SU-DHL-6 (cell line): ENCODE data around the gene TFF1.

Experiments used
- H2AFZ ChIP-seq: fragments of 200-600 bp; sonication (generic); 2 replicates; pipeline ENCODE4 v1.6.1; 2014; ENCODE audit warnings: low read depth, mild to moderate bottlenecking, moderate library complexity, mixed read lengths, antibody characterized with exemption, low read length; ENCODE audit not compliant: severe bottlenecking
- H3F3A ChIP-seq: fragments of 200-600 bp; shearing (Covaris generic); 2 replicates; pipeline ENCODE4 v1.6.0; 2016; ENCODE audit warnings: antibody characterized with exemption, mild to moderate bottlenecking; ENCODE audit not compliant: insufficient read depth
- H3K27ac ChIP-seq: fragments of 200-600 bp; sonication (generic); 2 replicates; pipeline ENCODE4 v1.5.1; 2016; ENCODE audit warnings: low read depth, mild to moderate bottlenecking, low read length, moderate library complexity, mixed read lengths
- H3K27me3 ChIP-seq: fragments of 200-600 bp; sonication (generic), shearing (Covaris generic); 2 replicates; pipeline ENCODE4 v1.6.0; 2014; ENCODE audit warnings: mild to moderate bottlenecking, low read length
- H3K36me3 ChIP-seq: fragments of 200-600 bp; sonication (generic); 2 replicates; pipeline ENCODE4 v1.6.1; 2014; ENCODE audit warnings: mild to moderate bottlenecking, low read length, mixed read lengths
- H3K4me2 ChIP-seq: fragments of 300-600, 200-600 bp; shearing (Covaris generic), sonication (generic); 2 replicates; pipeline ENCODE4 v1.6.0; 2014; ENCODE audit warnings: low read length, low read depth, mild to moderate bottlenecking; ENCODE audit not compliant: poor library complexity, severe bottlenecking
- H3K4me3 ChIP-seq: fragments of 200-600 bp; sonication (generic); 2 replicates; pipeline ENCODE4 v1.5.1; 2014; ENCODE audit warnings: antibody characterized with exemption, low read length, mild to moderate bottlenecking, mixed read lengths; ENCODE audit not compliant: insufficient read depth, poor library complexity, severe bottlenecking
- H3K79me2 ChIP-seq: fragments of 200-600 bp; sonication (generic); 2 replicates; pipeline ENCODE4 v1.6.1; 2014; ENCODE audit warnings: mild to moderate bottlenecking, low read length, moderate library complexity; ENCODE audit not compliant: insufficient read depth
- H3K9ac ChIP-seq: fragments of 200-600 bp; sonication (generic); 2 replicates; pipeline ENCODE4 v1.7.0; 2014; ENCODE audit warnings: mild to moderate bottlenecking, low read length
- H3K9me2 ChIP-seq: fragments of 200-600 bp; sonication (generic); replicated peaks from 2 replicates; pipeline ENCODE4 v1.6.1; 2014; ENCODE audit warnings: low read length; ENCODE audit not compliant: insufficient read depth
- H3K9me3 ChIP-seq: fragments of 200-600 bp; sonication (generic); 2 replicates; pipeline ENCODE4 v1.6.1; 2014; ENCODE audit warnings: low read length, mixed read lengths; ENCODE audit not compliant: insufficient read depth
- H4K20me1 ChIP-seq: fragments of 200-600 bp; sonication (generic); 2 replicates; pipeline ENCODE4 v1.6.1; 2014; ENCODE audit warnings: low read depth, mild to moderate bottlenecking, antibody characterized with exemption, low read length, moderate library complexity, mixed read lengths
- EZH2phosphoT487 ChIP-seq: fragments of 200-600 bp; sonication (generic), shearing (Covaris generic); conservative IDR thresholded peaks from 2 replicates; pipeline ENCODE4 v1.6.1; 2018; ENCODE audit warnings: mild to moderate bottlenecking, antibody characterized with exemption, low read length, moderate library complexity, mixed read lengths
- TF ChIP-seq, protein P1 (sequence below): fragments of 200-600 bp; sonication (generic); IDR thresholded peaks from one replicate; pipeline ENCODE4 v1.5.1; 2017; ENCODE audit warnings: antibody characterized with exemption, mild to moderate bottlenecking, low read length, moderate library complexity; ENCODE audit not compliant: insufficient read depth, poor library complexity, severe bottlenecking

The TFF1 gene

DNA sequence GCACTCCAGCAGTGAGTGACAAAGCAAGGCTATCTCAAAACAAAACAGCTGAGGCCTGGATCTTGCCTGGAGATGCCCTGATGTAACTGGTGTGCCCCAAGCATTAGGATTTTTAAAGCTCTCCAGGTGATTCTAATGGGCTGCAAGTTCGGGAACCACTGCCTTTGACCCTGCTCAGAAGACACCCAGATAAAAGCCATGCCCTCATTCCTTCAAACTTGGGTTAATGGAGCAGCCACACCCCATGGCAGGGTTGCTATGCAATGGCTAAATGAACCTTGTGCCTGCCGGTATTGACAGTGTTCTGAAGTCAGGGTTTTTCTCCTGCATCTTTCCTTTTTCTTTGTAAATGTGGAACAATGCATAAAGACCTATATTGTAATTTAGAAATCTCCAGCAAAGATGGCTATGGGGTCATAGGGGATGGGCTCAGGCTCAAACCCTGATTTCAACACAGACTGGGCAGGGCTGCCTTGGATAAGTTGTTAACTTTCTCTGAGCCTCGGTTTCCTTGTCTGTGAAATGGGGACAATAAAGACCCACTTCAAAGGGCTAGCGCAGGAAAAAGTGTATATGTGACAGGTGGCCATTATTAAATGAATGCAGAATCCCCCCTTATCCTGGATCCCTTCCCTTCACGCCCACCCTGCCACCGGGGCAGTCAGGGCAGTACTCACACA is 51.6 kb downstream of the TFF1 start:
- no peaks in the 10 kb centered on the region for H4K20me1 ChIP-seq
- no peaks in the 10 kb centered on the region for H3F3A ChIP-seq
- no peak overlapping the region for H3K27ac ChIP-seq
- H3K27me3 ChIP-seq = no peaks in the 10 kb centered on the region
- TF ChIP-seq, protein P1, sequence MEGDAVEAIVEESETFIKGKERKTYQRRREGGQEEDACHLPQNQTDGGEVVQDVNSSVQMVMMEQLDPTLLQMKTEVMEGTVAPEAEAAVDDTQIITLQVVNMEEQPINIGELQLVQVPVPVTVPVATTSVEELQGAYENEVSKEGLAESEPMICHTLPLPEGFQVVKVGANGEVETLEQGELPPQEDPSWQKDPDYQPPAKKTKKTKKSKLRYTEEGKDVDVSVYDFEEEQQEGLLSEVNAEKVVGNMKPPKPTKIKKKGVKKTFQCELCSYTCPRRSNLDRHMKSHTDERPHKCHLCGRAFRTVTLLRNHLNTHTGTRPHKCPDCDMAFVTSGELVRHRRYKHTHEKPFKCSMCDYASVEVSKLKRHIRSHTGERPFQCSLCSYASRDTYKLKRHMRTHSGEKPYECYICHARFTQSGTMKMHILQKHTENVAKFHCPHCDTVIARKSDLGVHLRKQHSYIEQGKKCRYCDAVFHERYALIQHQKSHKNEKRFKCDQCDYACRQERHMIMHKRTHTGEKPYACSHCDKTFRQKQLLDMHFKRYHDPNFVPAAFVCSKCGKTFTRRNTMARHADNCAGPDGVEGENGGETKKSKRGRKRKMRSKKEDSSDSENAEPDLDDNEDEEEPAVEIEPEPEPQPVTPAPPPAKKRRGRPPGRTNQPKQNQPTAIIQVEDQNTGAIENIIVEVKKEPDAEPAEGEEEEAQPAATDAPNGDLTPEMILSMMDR = no peak
- TF ChIP-seq EZH2phosphoT487 = no peak
- no peaks in the 10 kb centered on the region for H3K79me2 ChIP-seq
- H2AFZ ChIP-seq = no peak overlapping the region
- H3K4me2 ChIP-seq = no peak overlapping the region
- no peaks in the 10 kb centered on the region for H3K36me3 ChIP-seq
- no peaks in the 10 kb centered on the region for H3K9me2 ChIP-seq
- no peak overlapping the region for H3K9ac ChIP-seq
- no peak overlapping the region for H3K4me3 ChIP-seq
- no peaks in the 10 kb centered on the region for H3K9me3 ChIP-seq

DNA sequence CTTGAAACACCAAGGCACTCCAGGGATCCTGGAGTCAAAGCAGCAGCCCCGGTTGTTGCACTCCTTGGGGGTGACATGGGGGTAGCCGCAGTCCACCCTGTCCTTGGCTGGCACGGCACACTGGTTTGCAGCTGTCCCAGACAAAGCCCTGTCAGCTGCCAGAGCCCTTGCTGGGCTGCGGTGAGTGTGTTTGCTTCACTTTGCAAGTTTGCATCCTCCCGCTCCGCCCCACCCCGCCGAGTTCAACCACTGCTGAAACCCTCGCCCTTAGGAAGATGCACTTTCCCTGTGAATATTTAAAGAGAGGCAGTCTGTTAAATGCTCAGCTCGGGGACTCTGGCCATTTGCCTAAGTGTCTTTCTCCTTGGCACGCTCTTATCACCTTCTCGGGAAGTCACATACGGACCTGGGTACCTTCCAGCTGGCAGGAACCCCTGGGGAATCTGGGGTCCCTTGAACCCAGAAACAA is 52.8 kb downstream of the TFF1 start:
- no peaks in the 10 kb centered on the region for H3K27me3 ChIP-seq
- H3K9ac ChIP-seq = no peak overlapping the region
- TF ChIP-seq, protein P1 = no peak
- no peak for TF ChIP-seq EZH2phosphoT487
- no peaks in the 10 kb centered on the region for H3K9me2 ChIP-seq
- H3K9me3 ChIP-seq = no peaks in the 10 kb centered on the region
- H3K36me3 ChIP-seq = no peaks in the 10 kb centered on the region
- H3F3A ChIP-seq = no peaks in the 10 kb centered on the region
- no peaks in the 10 kb centered on the region for H4K20me1 ChIP-seq
- H3K4me2 ChIP-seq = no peak overlapping the region
- H3K4me3 ChIP-seq = no peak overlapping the region
- no peak overlapping the region for H3K27ac ChIP-seq
- H2AFZ ChIP-seq = no peak overlapping the region
- H3K79me2 ChIP-seq = no peaks in the 10 kb centered on the region

DNA sequence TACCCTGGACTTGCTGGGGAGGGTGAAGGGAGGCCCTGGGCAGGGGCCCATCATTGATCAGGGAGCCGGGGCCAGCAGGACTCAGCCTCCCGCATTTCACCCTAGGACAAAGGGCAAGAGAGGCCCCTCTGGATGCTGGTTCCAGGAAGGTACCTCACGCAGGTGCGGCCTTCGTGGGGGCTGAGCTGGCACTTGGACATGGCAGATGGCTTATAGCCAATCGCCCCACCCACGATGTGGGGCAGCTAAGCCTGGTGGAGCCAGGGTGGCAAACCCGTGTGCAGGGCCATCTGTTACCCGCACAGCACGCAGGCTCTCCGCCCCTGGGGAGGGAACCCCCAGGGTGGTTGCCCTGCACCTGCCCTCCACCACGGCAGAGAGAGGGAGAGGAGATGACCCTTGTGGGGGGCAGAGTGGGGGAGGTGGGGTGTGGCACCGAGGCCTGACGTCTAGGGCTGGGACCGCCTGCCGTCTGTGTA is 53.7 kb downstream of the TFF1 start:
- no peak overlapping the region for H3K4me2 ChIP-seq

More for the DNA sequence above, 53.7 kb downstream of the TFF1 start:
- H3F3A ChIP-seq = no peaks in the 10 kb centered on the region
- H2AFZ ChIP-seq = no peak overlapping the region
- no peaks in the 10 kb centered on the region for H4K20me1 ChIP-seq
- H3K9me3 ChIP-seq = no peaks in the 10 kb centered on the region
- TF ChIP-seq EZH2phosphoT487 = no peak
- TF ChIP-seq, protein P1 = no peak
- H3K36me3 ChIP-seq = no peaks in the 10 kb centered on the region
- H3K9ac ChIP-seq = no peak overlapping the region
- no peaks in the 10 kb centered on the region for H3K27me3 ChIP-seq
- H3K79me2 ChIP-seq = no peaks in the 10 kb centered on the region
- H3K9me2 ChIP-seq = no peaks in the 10 kb centered on the region
- no peak overlapping the region for H3K27ac ChIP-seq
- H3K4me3 ChIP-seq = no peak overlapping the region
